T-helper 9 cell (primary cell): Measurements from ENCODE around the gene B4GALT5.
"Not testable (repeated sequence)": the region's sequence is repeated elsewhere in the genome, so short reads cannot be mapped to it uniquely, and the experiment has no call there.

ENCODE experiments used
- DNase-seq: peaks from one replicate; pipeline ENCODE4 v3.0.0-alpha.2; 2020

The B4GALT5 gene

GRCh38 chr20:49729780-49730179 is 16.1 kb upstream of the B4GALT5 start:
- DNase-seq: no peak

- DNase-seq: no peak
Observed at GRCh38 chr20:49727894-49728885, 14.5 kb upstream of the B4GALT5 start.

GRCh38 chr20:49727478-49727877 is 13.8 kb upstream of the B4GALT5 start:
- DNase-seq: no peak

GRCh38 chr20:49725694-49726093 is 12.0 kb upstream of the B4GALT5 start:
- no peak for DNase-seq

- not testable (repeated sequence) for DNase-seq
Observed at GRCh38 chr20:49725224-49725606, 11.5 kb upstream of the B4GALT5 start.

- no peak for DNase-seq
Observed at GRCh38 chr20:49724408-49725223, 10.9 kb upstream of the B4GALT5 start.

- DNase-seq: not testable (repeated sequence)
Observed at GRCh38 chr20:49723758-49724157, 10.1 kb upstream of the B4GALT5 start.

GRCh38 chr20:49721326-49721725 is 7.6 kb upstream of the B4GALT5 start:
- not testable (repeated sequence) for DNase-seq

- DNase-seq: no peak
Observed at GRCh38 chr20:49715466-49715865, 1.8 kb upstream of the B4GALT5 start.

GRCh38 chr20:49712996-49713752 is 504 bp downstream of the B4GALT5 start:
- DNase-seq: peak; percentile 14

- DNase-seq: no peak
Observed at GRCh38 chr20:49712646-49712995, 1.1 kb downstream of the B4GALT5 start.

GRCh38 chr20:49712118-49712517 is 1.6 kb downstream of the B4GALT5 start:
- no peak for DNase-seq

GRCh38 chr20:49711667-49711987 is 2.1 kb downstream of the B4GALT5 start:
- no peak for DNase-seq

GRCh38 chr20:49710971-49711666 is 2.6 kb downstream of the B4GALT5 start:
- DNase-seq: no peak

- no peak for DNase-seq
Observed at GRCh38 chr20:49707118-49707517, 6.6 kb downstream of the B4GALT5 start.

GRCh38 chr20:49706630-49707091 is 7.0 kb downstream of the B4GALT5 start:
- no peak for DNase-seq

GRCh38 chr20:49705893-49706292 is 7.8 kb downstream of the B4GALT5 start:
- not testable (repeated sequence) for DNase-seq

- DNase-seq: no peak
Observed at GRCh38 chr20:49705358-49705757, 8.3 kb downstream of the B4GALT5 start.

GRCh38 chr20:49704932-49705336 is 8.7 kb downstream of the B4GALT5 start:
- no peak for DNase-seq

GRCh38 chr20:49701916-49702315 is 11.8 kb downstream of the B4GALT5 start:
- no peak for DNase-seq

- DNase-seq: no peak
Observed at GRCh38 chr20:49701241-49701790, 12.4 kb downstream of the B4GALT5 start.
